HG03060 (cell line): Measurements from ENCODE around the gene H6PD.

Experiments used
- ATAC-seq: cut with Tn5 transposase; IDR thresholded peaks from one replicate; pipeline ENCODE4 v1.9.1; 2021; ENCODE audit warnings: low read depth, moderate number of reproducible peaks; ENCODE audit not compliant: unreplicated experiment

H6PD gene

DNA sequence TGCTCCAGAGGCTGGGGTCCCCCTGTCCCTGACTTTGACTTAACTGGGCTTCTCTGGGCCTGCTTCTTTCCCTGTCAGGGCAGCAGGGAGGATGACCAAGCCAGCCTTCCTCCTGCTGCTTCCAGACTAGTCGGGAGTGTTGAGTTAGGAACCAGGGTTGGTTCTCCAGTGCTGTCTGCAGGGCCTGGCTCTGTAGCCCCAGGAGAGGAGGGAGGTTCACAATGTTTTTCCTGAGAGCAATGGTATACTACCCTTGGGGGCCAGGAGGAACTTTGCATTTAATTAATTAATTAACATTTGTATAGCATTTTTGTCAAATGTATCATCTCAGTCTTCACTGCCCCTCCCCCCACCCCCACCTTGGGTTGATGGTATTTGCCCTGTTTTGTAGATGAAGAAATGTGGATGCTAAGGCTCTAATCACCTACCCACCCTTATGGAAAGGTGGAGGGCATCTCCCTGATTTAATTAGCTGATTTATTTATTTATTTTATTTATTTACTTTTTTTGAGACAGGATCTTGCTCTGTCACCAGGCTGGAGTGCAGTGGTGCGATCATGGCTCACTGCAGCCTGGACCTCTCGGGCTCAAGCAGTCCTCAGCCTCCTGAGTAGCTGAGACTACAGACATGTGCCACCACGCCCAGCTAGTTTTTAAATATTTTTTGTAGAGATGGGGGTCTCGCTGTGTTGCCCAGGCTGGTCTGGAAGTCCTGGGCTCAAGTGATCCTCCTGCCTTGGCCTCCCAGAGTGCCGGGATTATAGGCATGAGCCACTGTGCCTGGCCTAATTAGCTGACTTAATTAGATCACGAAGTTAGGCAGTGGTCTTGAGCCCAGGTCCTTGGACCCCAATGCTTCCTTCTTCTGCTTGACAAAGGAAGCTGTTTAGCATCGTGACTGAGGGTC, 6.6 kb downstream of the H6PD start:
- no peak for ATAC-seq

DNA sequence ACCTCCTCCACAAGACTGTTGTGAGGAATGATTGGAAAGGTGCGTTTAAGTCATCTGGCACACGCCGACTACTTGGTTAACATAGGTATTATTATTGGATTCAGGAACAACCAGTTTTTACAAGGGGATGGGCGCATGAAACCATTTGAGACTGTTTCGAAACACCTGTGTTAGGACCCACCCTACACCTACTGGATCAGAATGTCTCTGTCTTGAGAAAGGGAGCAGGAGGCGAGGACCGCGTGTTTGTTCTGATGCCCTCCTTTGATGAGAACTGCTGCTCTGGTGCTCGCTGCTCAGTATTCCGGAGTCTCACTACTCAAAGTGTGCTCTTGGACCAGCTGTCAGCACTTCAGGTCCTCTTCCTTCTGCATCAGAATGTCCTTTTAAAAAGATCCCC, 7.3 kb downstream of the H6PD start:
- no peak for ATAC-seq

- no peak for ATAC-seq
Observed at GRCh38 chr1:9242338-9242969, 7.9 kb downstream of the H6PD start.

DNA sequence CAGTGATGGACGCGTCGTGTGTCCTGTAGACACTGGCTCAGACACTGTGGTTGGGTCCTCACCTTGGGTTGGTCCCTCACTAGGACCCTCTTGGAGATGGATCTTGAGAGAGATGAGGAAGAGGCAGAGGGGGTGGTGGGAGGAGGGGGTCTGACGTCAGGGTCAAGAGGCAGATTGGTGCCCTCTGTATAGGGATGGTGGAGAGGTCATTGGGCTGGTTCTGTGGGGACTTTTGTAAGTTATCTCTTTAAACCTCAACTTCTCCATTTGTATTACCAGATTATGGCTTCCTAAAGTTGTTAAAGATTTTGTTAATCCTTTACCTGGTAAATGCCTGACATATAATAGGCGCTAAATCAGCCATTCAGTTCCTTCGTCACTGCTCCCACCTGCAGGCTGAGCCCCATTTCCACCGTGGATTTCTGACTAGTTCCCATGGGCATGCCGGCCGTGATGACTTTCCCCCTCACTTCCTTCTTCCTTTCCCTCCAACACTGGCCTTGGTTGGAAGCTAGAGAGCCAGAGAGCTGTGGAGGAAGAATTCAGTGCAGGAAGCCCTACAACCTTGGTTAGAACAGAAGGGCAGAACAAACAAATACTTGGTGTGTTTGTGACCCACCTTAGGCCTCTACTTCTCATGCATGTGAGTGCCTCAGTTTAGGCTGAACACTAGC, 8.6 kb downstream of the H6PD start:
- ATAC-seq = no peak

GRCh38 chr1:9244501-9245229, 10.1 kb downstream of the H6PD start:
- no peak for ATAC-seq

GRCh38 chr1:9245230-9245619, 10.7 kb downstream of the H6PD start:
- no peak for ATAC-seq

DNA sequence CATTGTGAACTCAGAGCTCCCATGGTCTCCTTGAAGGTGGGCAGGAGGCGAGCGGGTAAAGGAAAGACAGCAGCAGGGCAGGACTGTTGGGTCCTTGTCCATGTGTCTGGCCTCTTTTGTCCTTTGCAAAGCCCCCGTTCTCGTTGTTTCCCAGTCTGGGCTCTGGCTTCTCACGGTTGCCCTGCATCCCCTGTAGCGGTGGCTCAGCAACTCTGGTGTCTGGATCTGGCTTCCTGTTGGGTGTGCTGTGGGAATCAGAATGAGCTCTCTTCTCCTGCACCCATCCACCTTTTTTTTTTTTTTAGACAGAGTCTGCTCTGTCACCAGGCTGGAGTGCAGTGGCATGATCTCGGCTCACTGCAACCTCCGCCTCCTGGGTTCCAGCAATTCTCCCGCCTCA, 11.1 kb downstream of the H6PD start:
- no peak for ATAC-seq

DNA sequence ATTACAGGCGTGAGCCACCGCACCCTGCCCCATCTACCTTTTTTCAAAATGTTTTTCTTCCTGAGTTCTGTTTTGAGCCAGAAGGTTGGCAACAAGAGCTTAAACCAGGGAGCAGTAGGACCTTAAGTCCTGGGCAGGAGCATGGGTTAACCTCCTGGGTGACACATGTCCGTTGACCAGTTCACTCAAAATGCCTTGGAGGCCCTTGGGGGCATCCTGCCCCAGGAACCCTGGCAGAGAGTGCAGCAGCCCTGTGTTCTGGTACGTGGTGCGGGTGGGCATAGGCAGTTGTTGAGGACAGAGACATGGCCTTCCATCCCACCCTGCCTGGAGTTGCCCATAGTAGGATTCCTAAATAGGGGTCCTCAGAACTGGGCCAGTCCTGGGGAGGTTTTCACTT, 11.6 kb downstream of the H6PD start:
- no peak for ATAC-seq

- no peak for ATAC-seq
Observed at GRCh38 chr1:9246841-9247785, 12.5 kb downstream of the H6PD start.

DNA sequence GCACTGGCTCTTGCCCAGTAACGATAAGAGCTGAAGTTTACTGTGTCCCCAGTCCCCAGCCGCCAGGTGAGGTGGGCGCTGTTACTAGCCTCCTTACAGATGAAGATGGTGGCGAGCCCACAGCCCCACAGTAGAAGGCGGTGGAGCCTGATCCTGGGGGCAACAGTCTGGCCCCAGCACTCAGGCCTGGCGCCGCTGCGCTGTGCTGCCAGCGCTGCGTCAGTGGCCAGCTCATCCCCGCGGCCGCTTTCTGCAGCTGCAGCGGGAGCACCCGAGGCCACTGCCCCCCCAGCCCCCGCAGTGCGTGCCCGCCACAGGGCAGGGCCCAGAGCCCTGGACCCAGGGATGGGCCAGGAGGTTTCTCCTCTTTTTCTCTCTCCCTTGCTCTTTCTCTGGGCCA, 13.3 kb downstream of the H6PD start:
- ATAC-seq = no peak

GRCh38 chr1:9248341-9249262, 14.0 kb downstream of the H6PD start:
- no peak for ATAC-seq

GRCh38 chr1:9249263-9249533, 14.6 kb downstream of the H6PD start:
- no peak for ATAC-seq

DNA sequence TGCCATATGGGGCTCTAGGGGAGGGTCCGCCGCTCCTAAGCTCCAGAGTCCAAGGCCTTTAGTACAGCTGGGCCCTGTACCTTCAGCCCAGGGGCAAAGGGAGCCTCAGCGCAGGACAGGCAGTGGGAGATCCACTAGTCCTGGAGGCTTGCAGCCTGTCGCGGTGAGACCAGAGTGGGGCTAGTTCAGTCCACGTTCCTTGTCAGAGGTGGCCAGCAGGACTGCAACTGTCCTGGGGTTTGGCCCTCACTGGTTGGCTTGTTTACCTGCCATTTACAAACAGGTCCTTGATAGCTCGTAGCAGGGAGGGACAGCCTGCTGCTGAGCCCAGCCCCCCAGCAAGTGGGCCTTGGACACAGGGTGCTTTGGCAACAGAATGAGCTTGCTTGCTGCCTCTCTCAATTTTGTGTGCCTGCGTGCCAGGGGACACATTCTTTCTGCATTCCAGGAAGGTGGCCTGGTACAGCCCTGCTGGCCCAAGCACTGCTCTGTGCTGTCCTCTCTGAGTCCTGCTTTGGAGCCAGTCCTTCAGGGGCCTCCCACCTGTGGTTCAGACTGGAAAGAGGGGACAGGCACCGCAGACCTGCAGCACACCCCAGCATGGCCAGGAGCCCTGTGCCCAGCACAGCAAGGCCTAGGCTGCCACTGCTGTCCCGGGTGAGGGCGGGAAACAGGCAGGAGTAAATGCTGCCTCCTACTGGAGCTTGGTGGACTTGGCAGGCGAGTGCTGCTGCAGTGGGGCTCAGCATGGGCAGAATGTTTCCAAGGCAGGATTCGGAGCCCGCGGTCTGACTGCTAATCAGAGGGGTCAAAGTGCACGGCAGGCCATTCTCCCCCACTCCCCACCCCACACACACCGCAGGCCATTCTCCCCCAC, 15.2 kb downstream of the H6PD start:
- no peak for ATAC-seq

DNA sequence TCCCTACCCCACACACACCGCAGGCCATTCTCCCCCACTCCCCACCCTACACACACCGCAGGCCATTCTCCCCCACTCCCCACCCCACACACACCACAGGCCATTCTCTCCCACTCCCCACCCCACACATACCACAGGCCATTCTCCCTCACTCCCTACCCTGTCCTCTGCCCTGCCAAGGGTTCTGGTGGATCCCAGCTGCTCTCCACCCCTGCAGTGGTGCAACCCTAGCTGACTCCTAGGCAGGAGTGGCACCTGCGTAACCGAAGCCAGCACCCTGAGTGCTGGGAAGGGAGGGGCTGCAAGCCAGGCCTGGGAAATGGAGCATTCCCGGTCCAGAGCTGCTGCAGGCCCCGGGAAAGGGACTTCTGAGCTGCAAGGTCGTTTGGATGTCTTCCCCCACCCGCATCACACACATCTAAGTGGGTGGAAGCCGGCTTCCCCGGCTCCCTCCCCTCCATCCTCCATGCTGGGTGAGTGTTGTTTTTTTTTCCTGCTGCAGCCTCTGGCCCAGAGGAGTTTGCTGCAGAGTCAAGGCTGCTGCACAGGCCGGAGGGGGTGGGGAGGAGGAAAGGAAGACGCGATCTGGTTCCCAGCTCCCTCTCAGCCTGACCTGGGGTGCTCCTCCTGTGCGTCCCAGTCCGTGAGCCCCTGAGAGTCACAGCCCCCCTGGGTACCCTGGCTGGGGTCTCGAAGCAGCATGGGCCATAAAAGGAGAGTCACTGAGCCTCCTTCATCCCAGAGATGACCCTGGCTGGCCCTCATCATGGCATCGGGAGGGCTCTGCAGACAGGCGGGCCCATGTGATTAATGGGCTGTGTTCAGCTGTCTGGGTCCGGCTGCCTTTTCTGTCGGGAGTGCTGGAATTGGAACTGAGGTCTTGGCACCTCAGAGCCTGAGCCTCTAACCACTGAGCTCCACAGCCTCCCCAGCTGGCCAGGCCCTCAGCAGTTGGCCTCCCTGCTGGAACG, 16.1 kb downstream of the H6PD start:
- ATAC-seq = no peak

DNA sequence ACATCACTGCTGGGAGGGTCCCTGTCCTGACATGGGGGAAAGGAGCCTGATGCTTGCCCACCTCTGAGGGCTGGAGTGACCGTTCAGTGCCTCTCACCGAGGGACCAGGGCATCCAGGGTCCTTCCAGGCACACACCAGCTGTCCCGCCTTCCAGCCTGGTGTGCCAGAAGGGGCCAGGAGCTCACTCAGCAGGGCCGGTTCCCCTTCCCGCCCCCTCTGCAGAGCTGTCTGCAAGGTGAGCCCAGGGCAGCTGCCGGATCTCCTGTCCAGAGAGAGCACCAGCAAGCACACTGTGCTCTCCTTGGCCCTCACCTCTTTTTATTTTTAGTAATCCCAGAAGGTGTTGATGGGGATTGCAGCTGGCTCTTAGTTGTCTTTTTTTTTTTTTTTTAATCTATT, 16.9 kb downstream of the H6PD start:
- no peak for ATAC-seq

GRCh38 chr1:9253004-9253403, 18.4 kb downstream of the H6PD start:
- ATAC-seq = no peak
